Fibroblast of the aortic adventitia (primary cell): ENCODE results near the gene LSP1. TPM values are rescaled to one million over a fixed set of nuclear protein-coding genes. Genes with fewer than 3 reads are reported as not detected.
A peak's percentile ranks its signal among the peaks of the same experiment; 100 is the strongest.

ENCODE experiments used
- DNase-seq: peaks from one replicate; pipeline ENCODE4 v3.0.0-alpha.2; 2010; ENCODE audit warnings: low read depth
- H3K4me3 ChIP-seq: 2 replicates; pipeline ENCODE4 v1.5.1; 2011; ENCODE audit warnings: low read depth, mild to moderate bottlenecking, control low read depth, low read length, moderate library complexity
- CTCF ChIP-seq: IDR thresholded peaks from 2 replicates; pipeline ENCODE4 v1.5.1; 2011; ENCODE audit warnings: mild to moderate bottlenecking, low read length, control low read depth, inconsistent platforms; ENCODE audit not compliant: insufficient read depth
- total RNA-seq: library from RNA; depleted of rRNA; stranded (reverse); fragments of >200 nt; gene quantifications from 2 replicates; pipeline ENCODE4 v1.2.3, GENCODE V29; 2012; ENCODE audit warnings: low replicate concordance

LSP1 gene
- total RNA-seq, 1 donor, result 40.2 TPM

- DNase-seq, result no peak
- TF ChIP-seq CTCF, result no peak
- H3K4me3 ChIP-seq, result no peak overlapping the region
Measured at GRCh38 chr11:1899686-1900085, 46.8 kb downstream of the LSP1 start.

- no peak overlapping the region for H3K4me3 ChIP-seq
- TF ChIP-seq CTCF, result no peak
- no peak for DNase-seq
Measured at GRCh38 chr11:1906181-1906580, 53.3 kb downstream of the LSP1 start.

- DNase-seq, result no peak
- no peak overlapping the region for H3K4me3 ChIP-seq
- no peak for TF ChIP-seq CTCF
Measured at GRCh38 chr11:1906611-1907423, 53.9 kb downstream of the LSP1 start.

- no peak for TF ChIP-seq CTCF
- DNase-seq, result peak; percentile 72
- H3K4me3 ChIP-seq, result peak overlapping the region; percentile 5
Measured at GRCh38 chr11:1908618-1909017, 55.7 kb downstream of the LSP1 start.

- no peak overlapping the region for H3K4me3 ChIP-seq
- no peak for DNase-seq
- TF ChIP-seq CTCF, result no peak
Measured at GRCh38 chr11:1909524-1909923, 56.6 kb downstream of the LSP1 start.

- H3K4me3 ChIP-seq, result no peak overlapping the region
- no peak for DNase-seq
- TF ChIP-seq CTCF, result no peak
Measured at GRCh38 chr11:1912289-1912878, 59.5 kb downstream of the LSP1 start.
